HepG2 (cell line): ENCODE measurements around the gene GSTM4. TPM values are rescaled to one million over a fixed set of nuclear protein-coding genes. Genes with fewer than 3 reads are reported as not detected.

ENCODE experiments used
- ATF5 ChIP-seq: sonication (generic); formaldehyde crosslinking; IDR thresholded peaks from 2 replicates; pipeline ENCODE4 v1.4.0; 2020; ENCODE audit warnings: mild to moderate bottlenecking, low read depth, missing genetic modification reagents
- GLI4 ChIP-seq: sonication (generic); formaldehyde crosslinking; IDR thresholded peaks from 2 replicates; pipeline ENCODE4 v1.5.1; 2020; ENCODE audit warnings: missing genetic modification reagents, mild to moderate bottlenecking, moderate library complexity, borderline replicate concordance
- HMG20B ChIP-seq: conservative IDR thresholded peaks from 2 replicates; pipeline ENCODE4 v1.6.1; 2016; ENCODE audit warnings: missing genetic modification reagents, missing compliant biosample characterization
- HNF4G ChIP-seq, 2 experiments: sonication (generic) in 1 of 2; formaldehyde crosslinking in 1 of 2; IDR thresholded peaks; 2 replicates each; pipeline versions ENCODE4 v1.4.0 to v1.6.1; 2011 to 2020; ENCODE audit warnings: borderline replicate concordance in 2 of 2, low read depth in 2 of 2, mild to moderate bottlenecking in 2 of 2, low read length in 1 of 2, missing genetic modification reagents in 1 of 2, moderate library complexity in 1 of 2
- JUN ChIP-seq: sonication (generic); formaldehyde crosslinking; IDR thresholded peaks from 2 replicates; pipeline ENCODE4 v1.4.0; 2020; ENCODE audit warnings: mild to moderate bottlenecking, missing genetic modification reagents
- KLF16 ChIP-seq, 2 experiments: sonication (generic) in 1 of 2; formaldehyde crosslinking in 1 of 2; IDR thresholded peaks; 2 replicates each; pipeline versions ENCODE4 v1.6.1 to v1.8.0; 2016 to 2023; ENCODE audit warnings: missing genetic modification reagents in 2 of 2, missing compliant biosample characterization in 1 of 2
- MEIS1 ChIP-seq: sonication (generic); formaldehyde crosslinking; IDR thresholded peaks from 2 replicates; pipeline ENCODE4 v1.9.0; 2021; ENCODE audit warnings: mild to moderate bottlenecking, missing genetic modification reagents, moderate library complexity, borderline replicate concordance
- NFE2 ChIP-seq: sonication (generic); formaldehyde crosslinking; IDR thresholded peaks from 2 replicates; pipeline ENCODE4 v1.4.0; 2020; ENCODE audit warnings: missing genetic modification reagents
- NKX3-1 ChIP-seq: sonication (generic); formaldehyde crosslinking; IDR thresholded peaks from 2 replicates; pipeline ENCODE4 v1.5.0; 2020; ENCODE audit warnings: missing genetic modification reagents
- POLR2AphosphoS2 ChIP-seq: IDR thresholded peaks from 2 replicates; pipeline ENCODE4 v1.6.1; 2011; ENCODE audit warnings: low read depth, low read length, improper control_type of control experiment
- SOX6 ChIP-seq, 2 experiments: fragments of 450-650 bp in 1 of 2; sonication (generic) in 1 of 2; formaldehyde crosslinking in 1 of 2; IDR thresholded peaks; 2 replicates each; pipeline versions ENCODE4 v1.4.0 to v1.6.1; 2017 to 2020; ENCODE audit warnings: antibody characterized with exemption in 1 of 2, mild to moderate bottlenecking in 1 of 2, missing genetic modification reagents in 1 of 2
- TBX2 ChIP-seq: sonication (generic); formaldehyde crosslinking; IDR thresholded peaks from 2 replicates; pipeline ENCODE4 v1.5.0; 2020; ENCODE audit warnings: missing genetic modification reagents, mild to moderate bottlenecking, borderline replicate concordance
- TERF1 ChIP-seq: sonication (generic); formaldehyde crosslinking; IDR thresholded peaks from 2 replicates; pipeline ENCODE4 v1.8.0; 2022; ENCODE audit warnings: mild to moderate bottlenecking, missing genetic modification reagents, moderate library complexity
- TP53 ChIP-seq: sonication (generic); formaldehyde crosslinking; conservative IDR thresholded peaks from 2 replicates; pipeline ENCODE4 v1.4.0; 2020; ENCODE audit warnings: missing genetic modification reagents
- TRIM24 ChIP-seq: sonication (generic); formaldehyde crosslinking; IDR thresholded peaks from 2 replicates; pipeline ENCODE4 v1.8.0; 2022; ENCODE audit warnings: mild to moderate bottlenecking, missing genetic modification reagents
- ZNF101 ChIP-seq: sonication (generic); formaldehyde crosslinking; IDR thresholded peaks from 2 replicates; pipeline ENCODE4 v1.4.0; 2020; ENCODE audit warnings: mild to moderate bottlenecking, low read depth, missing genetic modification reagents, borderline replicate concordance
- ZNF143 ChIP-seq: sonication (generic); formaldehyde crosslinking; IDR thresholded peaks from 2 replicates; pipeline ENCODE4 v1.4.0; 2020; ENCODE audit warnings: missing genetic modification reagents
- ZNF331 ChIP-seq: sonication (generic); formaldehyde crosslinking; IDR thresholded peaks from 2 replicates; pipeline ENCODE4 v1.4.0; 2020; ENCODE audit warnings: missing genetic modification reagents
- ZNF432 ChIP-seq: sonication (generic); formaldehyde crosslinking; IDR thresholded peaks from 2 replicates; pipeline ENCODE4 v1.5.0; 2020; ENCODE audit warnings: missing genetic modification reagents, mild to moderate bottlenecking, borderline replicate concordance
- ZNF713 ChIP-seq: sonication (generic); formaldehyde crosslinking; IDR thresholded peaks from 2 replicates; pipeline ENCODE4 v1.4.0; 2020; ENCODE audit warnings: mild to moderate bottlenecking, missing genetic modification reagents
- ZNF768 ChIP-seq: sonication (generic); formaldehyde crosslinking; IDR thresholded peaks from 2 replicates; pipeline ENCODE4 v1.4.0; 2020; ENCODE audit warnings: missing genetic modification reagents
- ZNF792 ChIP-seq: IDR thresholded peaks from 2 replicates; pipeline ENCODE4 v1.6.1; 2016
- polyA plus RNA-seq, 8 experiments: library from polyadenylated mRNA; depleted of rRNA in 3 of 8; stranded (reverse) in 7 of 8; unstranded in 1 of 8; fragments of >200 nt; fragmentation: Illumina TruSeq in 4 of 8; extraction: Trizol in 4 of 8; gene quantifications; 2 replicates each; pipeline versions ENCODE4 v1.2.1 to v1.2.3, GENCODE V29; 2011 to 2016; ENCODE audit warnings: low read depth in 4 of 8, missing spikeins in 1 of 8, mixed read lengths in 1 of 8; ENCODE audit not compliant: insufficient read depth in 1 of 8
- total RNA-seq, 5 experiments: library from RNA; depleted of rRNA; stranded (reverse); fragments of >200 nt; fragmentation: Illumina TruSeq; extraction: Trizol; gene quantifications; 2 replicates each; pipeline ENCODE4 v1.2.3, GENCODE V29; 2016; ENCODE audit warnings: low read depth in 1 of 5
- TF ChIP-seq, protein P1 (sequence below): sonication (generic); formaldehyde crosslinking; conservative IDR thresholded peaks from 2 replicates; pipeline ENCODE4 v1.4.0; 2020; ENCODE audit warnings: missing genetic modification reagents
- TF ChIP-seq, protein P2 (sequence below): sonication (generic); formaldehyde crosslinking; IDR thresholded peaks from 2 replicates; pipeline ENCODE4 v1.8.1; 2023; ENCODE audit warnings: mild to moderate bottlenecking, inconsistent platforms, moderate library complexity, missing genetic modification reagents, borderline replicate concordance
- TF ChIP-seq, protein P3 (sequence below): sonication (generic); formaldehyde crosslinking; IDR thresholded peaks from 2 replicates; pipeline ENCODE4 v1.5.0; 2020; ENCODE audit warnings: missing genetic modification reagents

GSTM4 gene
- total and polyA plus RNA-seq, 2 of the 13 experiments (the other 11 are each of a cell fraction or from before 2014, with no cell fraction given): 25.3 to 40.8 TPM

DNA sequence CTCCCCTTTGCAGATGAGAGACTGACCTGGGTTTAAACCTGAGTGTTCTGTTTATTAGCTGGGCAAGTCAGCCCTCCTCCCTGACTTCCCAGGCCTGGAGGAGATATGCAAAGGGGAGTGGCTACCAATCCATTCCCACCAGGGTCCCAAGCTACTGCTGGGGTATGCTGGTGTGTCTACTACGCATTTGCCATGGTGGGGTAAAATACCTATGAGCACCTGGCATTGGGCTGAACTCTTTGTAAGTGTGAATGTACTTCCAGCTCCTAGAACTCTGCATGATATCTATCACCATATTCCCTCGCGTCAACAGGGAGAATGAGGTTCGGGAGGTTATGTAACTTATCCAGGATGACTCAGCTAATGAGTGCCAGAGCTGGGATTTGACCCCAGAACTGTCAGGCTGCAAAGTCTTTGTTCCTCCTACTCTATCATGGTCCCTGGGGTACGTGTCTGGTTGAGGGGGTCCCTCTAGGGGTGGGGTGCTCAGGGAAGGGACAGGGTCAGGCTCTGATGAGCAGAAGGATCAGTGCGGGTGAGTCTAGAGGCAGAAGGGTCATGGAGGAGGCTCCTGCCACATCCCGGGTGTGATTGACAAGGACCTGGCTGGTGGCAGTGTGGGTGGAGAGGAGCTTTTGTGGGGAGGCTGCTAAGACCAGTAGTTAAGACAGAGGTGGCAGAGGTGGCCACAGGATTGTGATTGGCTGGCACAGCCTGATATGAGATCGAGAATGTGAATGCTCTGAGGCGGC lies 19.5 kb upstream of the GSTM4 start (continued):
- TF ChIP-seq MEIS1: no peak
- TF ChIP-seq TBX2 (CRISPR knock-in tag): 0 out of 2 replicates have a peak, but pooled peaks have one; percentile 17
- TF ChIP-seq KLF16 (CRISPR knock-in tag; IDR thresholded peaks at IDR 0.05): no peak
- TF ChIP-seq HNF4G (IDR thresholded peaks at IDR 0.05; ENCODE audit: borderline replicate concordance, low read depth, low read length): 0 out of 2 replicates have a peak, but pooled peaks have one; percentile 8
- no peak for TF ChIP-seq HNF4G (CRISPR knock-in tag; IDR thresholded peaks at IDR 0.05; ENCODE audit: borderline replicate concordance, low read depth)
- TF ChIP-seq ZNF768 (CRISPR knock-in tag): no peak
- TF ChIP-seq NFE2 (CRISPR knock-in tag): peak; percentile 79; the same call in 1 of the 2 replicates
- peak; percentile 59; the same call in 1 of the 2 replicates for TF ChIP-seq ZNF792 (CRISPR knock-in tag)
- TF ChIP-seq TP53 (CRISPR knock-in tag): no peak
- TF ChIP-seq GLI4: no peak
- TF ChIP-seq ATF5: no peak
- TF ChIP-seq ZNF713 (CRISPR knock-in tag): no peak
- TF ChIP-seq HMG20B: no peak
- TF ChIP-seq, protein P1, sequence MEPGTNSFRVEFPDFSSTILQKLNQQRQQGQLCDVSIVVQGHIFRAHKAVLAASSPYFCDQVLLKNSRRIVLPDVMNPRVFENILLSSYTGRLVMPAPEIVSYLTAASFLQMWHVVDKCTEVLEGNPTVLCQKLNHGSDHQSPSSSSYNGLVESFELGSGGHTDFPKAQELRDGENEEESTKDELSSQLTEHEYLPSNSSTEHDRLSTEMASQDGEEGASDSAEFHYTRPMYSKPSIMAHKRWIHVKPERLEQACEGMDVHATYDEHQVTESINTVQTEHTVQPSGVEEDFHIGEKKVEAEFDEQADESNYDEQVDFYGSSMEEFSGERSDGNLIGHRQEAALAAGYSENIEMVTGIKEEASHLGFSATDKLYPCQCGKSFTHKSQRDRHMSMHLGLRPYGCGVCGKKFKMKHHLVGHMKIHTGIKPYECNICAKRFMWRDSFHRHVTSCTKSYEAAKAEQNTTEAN (CRISPR knock-in tag): no peak
- TF ChIP-seq, protein P2, sequence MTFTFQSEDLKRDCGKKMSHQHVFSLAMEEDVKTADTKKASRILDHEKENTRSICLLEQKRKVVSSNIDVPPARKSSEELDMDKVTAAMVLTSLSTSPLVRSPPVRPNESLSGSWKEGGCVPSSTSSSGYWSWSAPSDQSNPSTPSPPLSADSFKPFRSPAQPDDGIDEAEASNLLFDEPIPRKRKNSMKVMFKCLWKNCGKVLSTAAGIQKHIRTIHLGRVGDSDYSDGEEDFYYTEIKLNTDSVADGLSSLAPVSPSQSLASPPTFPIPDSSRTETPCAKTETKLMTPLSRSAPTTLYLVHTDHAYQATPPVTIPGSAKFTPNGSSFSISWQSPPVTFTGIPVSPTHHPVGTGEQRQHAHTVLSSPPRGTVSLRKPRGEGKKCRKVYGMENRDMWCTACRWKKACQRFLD (CRISPR knock-in tag): no peak
- no peak for TF ChIP-seq TRIM24 (CRISPR knock-in tag)
- TF ChIP-seq NKX3-1 (CRISPR knock-in tag): no peak
- TF ChIP-seq ZNF432: no peak
- TF ChIP-seq SOX6 (IDR thresholded peaks at IDR 0.05): no peak
- TF ChIP-seq SOX6 (CRISPR knock-in tag; IDR thresholded peaks at IDR 0.05): 0 out of 2 replicates have a peak, but pooled peaks have one; percentile 43
- no peak for TF ChIP-seq ZNF101 (CRISPR knock-in tag)
- no peak for TF ChIP-seq POLR2AphosphoS2
- TF ChIP-seq TERF1: no peak
- TF ChIP-seq, protein P3, sequence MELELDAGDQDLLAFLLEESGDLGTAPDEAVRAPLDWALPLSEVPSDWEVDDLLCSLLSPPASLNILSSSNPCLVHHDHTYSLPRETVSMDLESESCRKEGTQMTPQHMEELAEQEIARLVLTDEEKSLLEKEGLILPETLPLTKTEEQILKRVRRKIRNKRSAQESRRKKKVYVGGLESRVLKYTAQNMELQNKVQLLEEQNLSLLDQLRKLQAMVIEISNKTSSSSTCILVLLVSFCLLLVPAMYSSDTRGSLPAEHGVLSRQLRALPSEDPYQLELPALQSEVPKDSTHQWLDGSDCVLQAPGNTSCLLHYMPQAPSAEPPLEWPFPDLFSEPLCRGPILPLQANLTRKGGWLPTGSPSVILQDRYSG: no peak
- no peak for TF ChIP-seq ZNF331 (CRISPR knock-in tag)
- no peak for TF ChIP-seq ZNF143 (CRISPR knock-in tag)
- no peak for TF ChIP-seq JUN (CRISPR knock-in tag)
